Gastrocnemius medialis (tissue), 4 donors: Measurements from ENCODE around the gene CCDC33. TPM values are rescaled to one million over a fixed set of nuclear protein-coding genes. Genes with fewer than 3 reads are reported as not detected.

Experiments
- ATAC-seq, 2 donors: fragments of 150-250 bp; one replicate each; pipeline ENCODE4 v1.9.1; 2016
- DNase-seq, 2 donors: peaks; one replicate each; pipeline ENCODE4 v3.0.0-alpha.2; 2019
- H3K27ac ChIP-seq, 4 donors: fragments of 200-600 bp; sonication (generic); 1 replicate in 1 of 4; 2 replicates in 3 of 4; pipeline ENCODE4 v1.5.1; 2016 to 2018; ENCODE audit warnings: mild to moderate bottlenecking in 2 of 4, moderate library complexity in 1 of 4
- H3K27me3 ChIP-seq, 3 donors: fragments of 200-600 bp; sonication (generic) in 2 of 3; 1 replicate in 1 of 3; 2 replicates in 2 of 3; pipeline versions ENCODE4 v1.5.1 to v1.6.0; 2016 to 2019; ENCODE audit warnings: mild to moderate bottlenecking in 1 of 3, moderate library complexity in 1 of 3
- H3K36me3 ChIP-seq, 2 donors: fragments of 200-600 bp; sonication (generic) in 1 of 2; one replicate each; pipeline ENCODE4 v1.5.1; 2017 to 2018
- H3K4me1 ChIP-seq, 2 donors: fragments of 200-600 bp; sonication (generic) in 1 of 2; one replicate each; pipeline ENCODE4 v1.5.1; 2016 to 2017; ENCODE audit warnings: mild to moderate bottlenecking in 2 of 2
- H3K4me3 ChIP-seq, 4 donors: fragments of 200-600 bp; sonication (generic) in 3 of 4; 1 replicate in 1 of 4; 2 replicates in 3 of 4; pipeline ENCODE4 v1.5.1; 2016 to 2019; ENCODE audit warnings: mild to moderate bottlenecking in 2 of 4
- H3K9me3 ChIP-seq, 3 donors: fragments of 200-600 bp; sonication (generic) in 2 of 3; 1 replicate in 1 of 3; 2 replicates in 2 of 3; pipeline ENCODE4 v1.5.1; 2016 to 2019
- CTCF ChIP-seq, 5 experiments: fragments of 450-650 bp in 3 of 5; fragments of 200-600 bp in 2 of 5; sonication (generic) in 2 of 5; IDR thresholded peaks in 4 of 5; conservative IDR thresholded peaks in 1 of 5; 1 replicate in 4 of 5; 2 replicates in 1 of 5; pipeline ENCODE4 v1.5.1; 2016 to 2019; ENCODE audit warnings: antibody characterized with exemption in 5 of 5, mild to moderate bottlenecking in 3 of 5, moderate library complexity in 3 of 5
- POLR2A ChIP-seq, 2 donors: fragments of 450-650 bp; IDR thresholded peaks; one replicate each; pipeline ENCODE4 v1.6.1; 2017; ENCODE audit warnings: antibody characterized with exemption in 2 of 2, mild to moderate bottlenecking in 2 of 2, moderate library complexity in 2 of 2
- in situ Hi-C, 4 donors: fragments of 200-750 bp; cut with MboI; loops; one replicate each; pipeline versions ENCODE4 v1.15.0 to v1.8.0; 2017; ENCODE audit warnings: low sequenced_read_pairs in 4 of 4
- intact Hi-C: fragments of 100-400 bp; cut with DNase I; formaldehyde crosslinking; loops from one replicate; pipeline ENCODE4 v1.15.1; 2023; ENCODE audit warnings: low total_unique reads
- total RNA-seq, 4 donors: library from RNA; depleted of rRNA; stranded (reverse); fragments of >200 nt; gene quantifications; one replicate each; pipeline versions ENCODE4 v1.1.0 to v1.2.3, GENCODE V29; 2016

Gene CCDC33
- total RNA-seq, 4 donors from 2014 or later, result not detected

GRCh38 chr15:74240002-74240568 lies 4.0 kb downstream of the CCDC33 start:
- intact Hi-C loops, result loop anchor here (1.0 kb wide), 1 partner anchor 11 kb away; no protein-coding TSS in a partner anchor
- ATAC-seq, result peak; percentile 88 to 92
- DNase-seq, result peak; percentile 67 to 91
- no peaks in the 10 kb centered on the region for H3K36me3 ChIP-seq
- in situ Hi-C loops, result no loop called here
- H3K4me1 ChIP-seq, result peaks cover 15 to 24% of the 10 kb centered on the region in 2 donors
- no peaks in the 10 kb centered on the region for H3K9me3 ChIP-seq
- no peak overlapping the region for H3K4me3 ChIP-seq
- peak; percentile 34 to 52 (median 46) for TF ChIP-seq CTCF (IDR thresholded peaks at IDR 0.05 in 4 of 5, conservative IDR thresholded peaks at IDR 0.05 in 1 of 5)
- no peak for TF ChIP-seq POLR2A (IDR thresholded peaks at IDR 0.05)
- H3K27ac ChIP-seq, result peak overlapping the region; percentile 43 to 75 (median 56)
- H3K27me3 ChIP-seq, result peaks cover 0 to 3% (median 0%) of the 10 kb centered on the region in 3 donors

GRCh38 chr15:74240897-74241614 lies 4.9 kb downstream of the CCDC33 start:
- Histone ChIP-seq H3K4me1 (peaks cover 15 to 24% of the 10 kb centered on the region in 2 donors), H3K9me3 (no peaks in the 10 kb centered on the region), H3K27ac (no peak overlapping the region), H3K36me3 (no peaks in the 10 kb centered on the region), H3K27me3 (peaks cover 0 to 9% (median 0%) of the 10 kb centered on the region in 3 donors), H3K4me3 (no peak overlapping the region)
- intact Hi-C loops, result loop anchor here (1.0 kb wide), 1 partner anchor 10 kb away; no protein-coding TSS in a partner anchor
- DNase-seq (no peak), ATAC-seq (no peak)
- TF ChIP-seq POLR2A (IDR thresholded peaks at IDR 0.05), result no peak
- TF ChIP-seq CTCF (IDR thresholded peaks at IDR 0.05 in 4 of 5, conservative IDR thresholded peaks at IDR 0.05 in 1 of 5), result no peak
- in situ Hi-C loops, result no loop called here

- ATAC-seq (no peak), DNase-seq (no peak)
- Histone ChIP-seq H3K4me1 (peaks cover 15 to 24% of the 10 kb centered on the region in 2 donors), H3K27ac (no peak overlapping the region), H3K36me3 (no peaks in the 10 kb centered on the region), H3K9me3 (no peaks in the 10 kb centered on the region), H3K27me3 (peaks cover 0 to 9% (median 0%) of the 10 kb centered on the region in 3 donors), H3K4me3 (no peak overlapping the region)
- TF ChIP-seq CTCF (IDR thresholded peaks at IDR 0.05 in 4 of 5, conservative IDR thresholded peaks at IDR 0.05 in 1 of 5) (no peak), POLR2A (IDR thresholded peaks at IDR 0.05) (no peak)
- intact Hi-C loops (no loop called here), in situ Hi-C loops (no loop called here)
These were observed 6.5 kb downstream of the CCDC33 start for GRCh38 chr15:74242441-74243185.

- H3K36me3 ChIP-seq, result no peaks in the 10 kb centered on the region
- no peak overlapping the region for H3K27ac ChIP-seq
- ATAC-seq (no peak), DNase-seq (no peak)
- H3K4me3 ChIP-seq, result no peak overlapping the region
- no peak for TF ChIP-seq POLR2A (IDR thresholded peaks at IDR 0.05)
- no peak for TF ChIP-seq CTCF (IDR thresholded peaks at IDR 0.05 in 4 of 5, conservative IDR thresholded peaks at IDR 0.05 in 1 of 5)
- intact Hi-C loops (no loop called here), in situ Hi-C loops (no loop called here)
- H3K4me1 ChIP-seq, result peaks cover 15 to 24% of the 10 kb centered on the region in 2 donors
- H3K9me3 ChIP-seq, result no peaks in the 10 kb centered on the region
- H3K27me3 ChIP-seq, result peaks cover 0 to 9% (median 0%) of the 10 kb centered on the region in 3 donors
These were observed 7.3 kb downstream of the CCDC33 start for GRCh38 chr15:74243431-74243830.
